ENCODE measurements around the gene SAMD11. TPM values are rescaled to one million over a fixed set of nuclear protein-coding genes. Genes with fewer than 3 reads are reported as not detected.
A peak's percentile ranks its signal among the peaks of the same experiment; 100 is the strongest.

Gene SAMD11
- total RNA-seq, 2 donors from 2014 or later: 2.1 to 2.3 TPM

- intact Hi-C loops (cut with DNase I): no loop called here
- ATAC-seq (no peak), DNase-seq (no peak)
- no peak overlapping the region for H3K4me3 ChIP-seq
- TF ChIP-seq, protein P1, sequence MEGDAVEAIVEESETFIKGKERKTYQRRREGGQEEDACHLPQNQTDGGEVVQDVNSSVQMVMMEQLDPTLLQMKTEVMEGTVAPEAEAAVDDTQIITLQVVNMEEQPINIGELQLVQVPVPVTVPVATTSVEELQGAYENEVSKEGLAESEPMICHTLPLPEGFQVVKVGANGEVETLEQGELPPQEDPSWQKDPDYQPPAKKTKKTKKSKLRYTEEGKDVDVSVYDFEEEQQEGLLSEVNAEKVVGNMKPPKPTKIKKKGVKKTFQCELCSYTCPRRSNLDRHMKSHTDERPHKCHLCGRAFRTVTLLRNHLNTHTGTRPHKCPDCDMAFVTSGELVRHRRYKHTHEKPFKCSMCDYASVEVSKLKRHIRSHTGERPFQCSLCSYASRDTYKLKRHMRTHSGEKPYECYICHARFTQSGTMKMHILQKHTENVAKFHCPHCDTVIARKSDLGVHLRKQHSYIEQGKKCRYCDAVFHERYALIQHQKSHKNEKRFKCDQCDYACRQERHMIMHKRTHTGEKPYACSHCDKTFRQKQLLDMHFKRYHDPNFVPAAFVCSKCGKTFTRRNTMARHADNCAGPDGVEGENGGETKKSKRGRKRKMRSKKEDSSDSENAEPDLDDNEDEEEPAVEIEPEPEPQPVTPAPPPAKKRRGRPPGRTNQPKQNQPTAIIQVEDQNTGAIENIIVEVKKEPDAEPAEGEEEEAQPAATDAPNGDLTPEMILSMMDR (IDR thresholded peaks at IDR 0.05): peak in 2 of 7 experiments; percentile 7 to 13
- TF ChIP-seq POLR2A (IDR thresholded peaks at IDR 0.05): no peak
- WGBS, 2 donors: 77 to 87% methylated on average over 5 to 6 of the region's 6 CpGs
- H3K9me3 ChIP-seq: no peaks in the 10 kb centered on the region
- H3K36me3 ChIP-seq (replicated peaks in 1 of 2; ENCODE audit: insufficient read depth in 1 of 2, low read depth in 2 of 2): peaks cover 19 to 51% of the 10 kb centered on the region in 2 donors
- H3K27ac ChIP-seq: no peak overlapping the region
- H3K4me1 ChIP-seq: no peaks in the 10 kb centered on the region
- no peaks in the 10 kb centered on the region for H3K27me3 ChIP-seq
These were observed 27.6 kb downstream of the SAMD11 start for GRCh38 chr1:951364-951763.

- Histone ChIP-seq H3K27me3 (no peaks in the 10 kb centered on the region), H3K4me3 (no peak overlapping the region), H3K36me3 (replicated peaks in 1 of 2; ENCODE audit: insufficient read depth in 1 of 2, low read depth in 2 of 2) (peaks cover 19 to 49% of the 10 kb centered on the region in 2 donors), H3K27ac (no peak overlapping the region), H3K4me1 (peaks cover 4% of the 10 kb centered on the region), H3K9me3 (no peaks in the 10 kb centered on the region)
- intact Hi-C loops (cut with DNase I): no loop called here
- DNase-seq (no peak), ATAC-seq (no peak)
- 91 to 97% methylated on average over 5 to 15 of the region's 15 CpGs for WGBS, 2 donors
- TF ChIP-seq, protein P1 (IDR thresholded peaks at IDR 0.05): no peak
- TF ChIP-seq POLR2A (IDR thresholded peaks at IDR 0.05): no peak
These were observed 28.5 kb downstream of the SAMD11 start for GRCh38 chr1:952201-952600.

DNA sequence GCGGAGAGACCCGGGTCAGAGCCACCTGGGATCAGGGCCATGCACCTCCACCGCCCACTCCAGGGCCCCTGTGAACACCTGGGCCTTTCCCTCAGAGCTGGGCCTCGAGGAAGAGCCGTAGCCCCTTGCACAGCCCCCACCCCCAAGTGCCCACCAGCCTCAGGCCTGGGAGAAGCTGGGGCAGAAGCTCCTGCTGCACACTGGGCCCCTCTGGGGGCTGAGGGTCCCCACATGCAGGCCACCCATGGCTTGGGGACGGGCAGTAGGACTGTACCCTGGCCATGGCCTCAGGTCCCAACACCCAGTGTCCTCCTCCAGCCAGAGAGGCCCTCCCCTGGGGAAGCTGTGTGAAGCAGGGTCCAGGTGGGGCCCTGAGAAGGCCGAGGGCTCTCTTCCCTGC is 28.9 kb downstream of the SAMD11 start:
- peaks cover 8% of the 10 kb centered on the region for H3K4me1 ChIP-seq
- no peaks in the 10 kb centered on the region for H3K9me3 ChIP-seq
- H3K4me3 ChIP-seq: no peak overlapping the region
- intact Hi-C loops (cut with DNase I): no loop called here
- ATAC-seq (no peak), DNase-seq (no peak)
- TF ChIP-seq, protein P1 (IDR thresholded peaks at IDR 0.05): no peak
- no peak for TF ChIP-seq POLR2A (IDR thresholded peaks at IDR 0.05)
- no peaks in the 10 kb centered on the region for H3K27me3 ChIP-seq
- WGBS, 2 donors: 83 to 92% methylated on average over 3 to 6 of the region's 7 CpGs
- peaks cover 17 to 49% of the 10 kb centered on the region in 2 donors for H3K36me3 ChIP-seq (replicated peaks in 1 of 2; ENCODE audit: insufficient read depth in 1 of 2, low read depth in 2 of 2)
- no peak overlapping the region for H3K27ac ChIP-seq

GRCh38 chr1:953524-954320 is 30.0 kb downstream of the SAMD11 start:
- Histone ChIP-seq H3K4me3 (no peak overlapping the region), H3K27me3 (no peaks in the 10 kb centered on the region), H3K36me3 (replicated peaks in 1 of 2; ENCODE audit: insufficient read depth in 1 of 2, low read depth in 2 of 2) (peaks cover 8 to 40% of the 10 kb centered on the region in 2 donors)

More at GRCh38 chr1:953524-954320, 30.0 kb downstream of the SAMD11 start:
- Histone ChIP-seq H3K9me3 (no peaks in the 10 kb centered on the region), H3K4me1 (peaks cover 17% of the 10 kb centered on the region), H3K27ac (no peak overlapping the region)
- WGBS, 2 donors: 77 to 90% methylated on average over 13 to 27 of the region's 32 CpGs
- ATAC-seq (no peak), DNase-seq (no peak)
- intact Hi-C loops (cut with DNase I): no loop called here
- TF ChIP-seq POLR2A (IDR thresholded peaks at IDR 0.05): no peak
- TF ChIP-seq, protein P1 (IDR thresholded peaks at IDR 0.05): no peak
